GM18511 (cell line): Measurements from ENCODE around the gene HNRNPUL1.
"Not testable (repeated sequence)": the region's sequence is repeated elsewhere in the genome, so short reads cannot be mapped to it uniquely, and the experiment has no call there.

Source experiments
- ATAC-seq: cut with Tn5 transposase; IDR thresholded peaks from one replicate; pipeline ENCODE4 v1.9.1; 2021; ENCODE audit warnings: mild to moderate bottlenecking, moderate library complexity; ENCODE audit not compliant: unreplicated experiment

HNRNPUL1 gene

GRCh38 chr19:41273076-41273475 lies 8.9 kb downstream of the HNRNPUL1 start:
- ATAC-seq: no peak

GRCh38 chr19:41274802-41275201 lies 10.6 kb downstream of the HNRNPUL1 start:
- no peak for ATAC-seq

- no peak for ATAC-seq
Measured at GRCh38 chr19:41276231-41276630, 12.1 kb downstream of the HNRNPUL1 start.

- no peak for ATAC-seq
Measured at GRCh38 chr19:41278478-41278877, 14.3 kb downstream of the HNRNPUL1 start.

- ATAC-seq: no peak
Measured at GRCh38 chr19:41288673-41289530, 24.7 kb downstream of the HNRNPUL1 start.

- not testable (repeated sequence) for ATAC-seq
Measured at GRCh38 chr19:41289814-41290213, 25.6 kb downstream of the HNRNPUL1 start.

GRCh38 chr19:41294393-41294792 lies 30.2 kb downstream of the HNRNPUL1 start:
- ATAC-seq: no peak

GRCh38 chr19:41295499-41295898 lies 31.3 kb downstream of the HNRNPUL1 start:
- ATAC-seq: no peak

GRCh38 chr19:41296433-41296871 lies 32.3 kb downstream of the HNRNPUL1 start:
- no peak for ATAC-seq

GRCh38 chr19:41297628-41298347 lies 33.6 kb downstream of the HNRNPUL1 start:
- ATAC-seq: peak; percentile 84

- ATAC-seq: no peak
Measured at GRCh38 chr19:41298348-41298964, 34.3 kb downstream of the HNRNPUL1 start.

- no peak for ATAC-seq
Measured at GRCh38 chr19:41299046-41299754, 35.0 kb downstream of the HNRNPUL1 start.

GRCh38 chr19:41299755-41300089 lies 35.5 kb downstream of the HNRNPUL1 start:
- no peak for ATAC-seq

GRCh38 chr19:41300555-41300954 lies 36.4 kb downstream of the HNRNPUL1 start:
- ATAC-seq: no peak

- ATAC-seq: no peak
Measured at GRCh38 chr19:41302624-41303351, 38.6 kb downstream of the HNRNPUL1 start.

- no peak for ATAC-seq
Measured at GRCh38 chr19:41303954-41304353, 39.8 kb downstream of the HNRNPUL1 start.

GRCh38 chr19:41304706-41305483 lies 40.7 kb downstream of the HNRNPUL1 start:
- no peak for ATAC-seq

- ATAC-seq: no peak
Measured at GRCh38 chr19:41305927-41306793, 42.0 kb downstream of the HNRNPUL1 start.
